Measurements from ENCODE around the gene SERPINA1. TPM values are rescaled to one million over a fixed set of nuclear protein-coding genes. Genes with fewer than 3 reads are reported as not detected.
"Not testable (repeated sequence)": the region's sequence is repeated elsewhere in the genome, so short reads cannot be mapped to it uniquely, and the experiment has no call there.

The SERPINA1 gene
- total RNA-seq = 100 to 1,000 TPM; 185 to 197 TPM
- long read RNA-seq, transcript SERPINA1-207 (5 exons, 3,144 nt) = major isoform, 112 of 214 reads
- long read RNA-seq, transcript SERPINA1-209 (6 exons, 1,559 nt) = minor isoform, 38 of 214 reads
- long read RNA-seq, transcript SERPINA1-205 (6 exons, 1,628 nt) = minor isoform, 30 of 214 reads
- long read RNA-seq, partial matches to known transcripts = 16 of 214 reads
- long read RNA-seq, other reads (novel, unspliced or antisense) = 10 of 214 reads

DNA sequence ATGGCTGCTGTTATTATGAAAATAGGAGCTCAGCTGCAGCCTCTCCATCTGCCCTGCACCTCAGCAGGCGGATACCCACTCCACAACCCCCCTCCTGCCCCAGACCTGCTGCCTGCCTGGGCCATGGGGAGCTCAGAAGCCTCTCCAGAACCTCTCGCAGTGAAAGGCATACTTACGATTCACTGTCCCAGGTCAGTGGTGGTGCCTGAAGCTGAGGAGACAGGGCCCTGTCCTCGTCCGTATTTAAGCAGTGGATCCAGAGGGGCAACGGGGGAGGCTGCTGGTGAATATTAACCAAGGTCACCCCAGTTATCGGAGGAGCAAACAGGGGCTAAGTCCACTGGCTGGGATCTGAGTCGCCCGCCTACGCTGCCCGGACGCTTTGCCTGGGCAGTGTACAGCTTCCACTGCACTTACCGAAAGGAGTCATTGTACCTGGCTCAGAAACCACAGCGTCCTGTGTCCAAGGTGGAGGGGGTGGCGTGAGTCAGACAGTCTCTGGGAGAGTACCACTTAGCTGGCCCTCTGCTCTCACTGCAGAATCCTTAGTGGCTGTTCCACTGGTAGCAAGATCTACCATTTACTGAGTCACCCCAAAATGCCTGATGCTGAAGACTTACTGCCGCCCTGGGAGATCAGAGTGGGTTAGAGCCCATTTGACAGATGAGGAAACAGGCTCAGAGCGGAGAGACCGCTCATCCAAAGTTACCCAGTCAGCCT is at the start of gene SERPINA1:
Gene SERPINA1 (minus strand): TSS at position 219 of the 720 bp plus-strand sequence. CDS start 5,365 bp downstream, outside the sequence.
- no peak for ATAC-seq
- intact Hi-C loops (cut with DNase I, micrococcal nuclease) = no loop called here
- no peak for DNase-seq

DNA sequence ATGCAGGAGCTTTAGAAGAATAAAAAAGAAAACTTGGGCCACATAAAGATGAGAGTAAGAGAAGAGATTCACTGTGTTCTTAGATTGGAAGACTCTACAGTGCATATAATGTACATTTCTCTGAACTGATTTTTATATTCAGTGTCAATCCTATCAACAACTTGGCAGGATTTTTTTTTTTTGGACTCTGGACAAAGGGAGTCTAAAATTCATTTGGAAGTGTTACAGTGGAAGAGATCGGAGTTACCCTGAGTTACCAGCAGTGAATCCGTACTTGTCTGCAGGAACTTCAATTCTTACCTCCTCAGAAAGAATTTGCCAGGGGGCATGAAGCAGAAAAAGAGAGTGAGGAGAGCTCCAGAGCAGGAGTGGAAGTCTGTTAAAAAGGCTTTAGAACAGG is 40.2 kb upstream of the SERPINA1 start:
- ATAC-seq (no peak), DNase-seq (no peak)
- intact Hi-C loops (cut with DNase I, micrococcal nuclease) = no loop called here

- intact Hi-C loops (cut with DNase I, micrococcal nuclease) = no loop called here
- no peak for ATAC-seq
- DNase-seq = no peak
These were observed 38.7 kb upstream of the SERPINA1 start for GRCh38 chr14:94427016-94427613.

DNA sequence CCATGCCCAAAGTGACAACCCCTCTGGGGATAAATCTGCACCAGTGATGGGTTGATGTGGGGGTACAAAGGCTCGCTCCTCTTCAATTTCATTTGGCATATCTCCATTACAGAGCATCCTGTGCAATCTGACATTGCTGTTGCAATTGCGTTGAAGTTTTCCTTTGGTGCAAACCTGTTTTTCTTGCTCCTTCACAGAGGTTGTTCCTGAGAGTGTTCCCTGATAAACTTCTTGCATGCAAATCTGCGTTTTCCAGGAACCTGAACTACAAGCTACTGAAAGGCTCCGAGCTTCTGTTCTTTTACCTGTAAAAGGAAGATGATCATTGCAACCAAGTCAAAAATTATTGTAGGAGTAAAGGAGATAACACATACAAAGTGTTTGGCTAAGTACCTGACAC is 38.1 kb upstream of the SERPINA1 start:
- ATAC-seq = no peak
- intact Hi-C loops (cut with DNase I, micrococcal nuclease) = no loop called here
- DNase-seq = no peak

- ATAC-seq (no peak), DNase-seq (no peak)
- intact Hi-C loops (cut with DNase I, micrococcal nuclease) = no loop called here
These were observed 36.0 kb upstream of the SERPINA1 start for GRCh38 chr14:94424371-94424770.

DNA sequence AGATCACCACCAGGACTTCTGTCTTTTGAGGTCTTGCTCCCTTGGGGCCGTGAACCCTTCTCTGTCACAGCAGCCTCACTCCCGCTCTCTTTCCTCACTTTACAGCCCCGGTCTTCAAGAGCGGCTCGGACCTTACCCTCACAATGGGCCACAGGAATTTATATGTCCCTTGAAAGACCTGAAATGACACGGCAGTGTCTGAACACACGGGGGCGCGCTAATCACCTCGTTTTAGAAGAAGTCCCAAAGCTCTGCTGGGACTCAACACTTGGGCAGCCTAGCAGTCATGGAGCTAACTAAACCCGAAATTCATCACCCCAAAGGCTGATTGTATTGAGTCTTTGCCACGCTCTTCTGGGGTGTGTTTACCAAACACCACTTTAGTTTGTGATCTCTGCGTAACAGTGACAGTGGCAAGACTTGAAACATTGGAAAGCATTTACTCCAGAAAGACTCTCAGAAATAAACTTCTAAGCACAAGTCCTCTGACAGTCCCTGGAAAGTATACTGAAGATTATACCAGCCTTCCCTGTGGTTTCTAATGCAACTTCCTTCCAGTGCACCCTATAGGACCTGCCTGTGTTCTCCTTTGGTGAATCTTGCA is 35.2 kb upstream of the SERPINA1 start:
- peak; percentile 80 for ATAC-seq
- peak; percentile 51 to 78 for DNase-seq
- intact Hi-C loops (cut with DNase I, micrococcal nuclease) = no loop called here

GRCh38 chr14:94421316-94421715 is 32.9 kb upstream of the SERPINA1 start:
- no peak for ATAC-seq
- DNase-seq = no peak
- intact Hi-C loops (cut with DNase I, micrococcal nuclease) = no loop called here

GRCh38 chr14:94417497-94418205 is 29.2 kb upstream of the SERPINA1 start:
- intact Hi-C loops (cut with DNase I, micrococcal nuclease); ATAC-seq; DNase-seq: not testable (repeated sequence)

GRCh38 chr14:94412671-94413638 is 24.6 kb upstream of the SERPINA1 start:
- no peak for DNase-seq
- intact Hi-C loops (cut with DNase I, micrococcal nuclease) = no loop called here
- ATAC-seq = peak; percentile 62

DNA sequence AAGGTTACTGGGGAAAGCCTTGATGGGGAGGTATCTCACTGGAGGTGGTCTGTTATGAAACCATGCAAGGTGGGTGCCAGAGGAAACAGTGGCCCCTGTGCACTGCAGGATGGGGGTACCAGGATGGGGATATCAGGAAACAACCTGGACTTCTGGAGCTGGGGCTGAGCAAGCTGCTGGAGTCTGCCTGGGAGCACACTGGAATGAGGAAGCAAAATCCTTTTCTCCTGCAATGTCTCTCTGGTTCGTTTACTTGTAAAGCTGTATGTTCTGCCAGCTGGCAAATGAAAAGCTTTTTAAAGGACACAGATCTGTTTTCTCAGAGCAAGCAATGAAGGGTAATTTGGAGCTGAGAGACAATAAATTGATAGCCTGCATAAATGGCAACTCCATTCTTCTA is 23.2 kb upstream of the SERPINA1 start:
- DNase-seq (peak in 1 of 2 donors; percentile 61), ATAC-seq (peak; percentile 96)
- intact Hi-C loops (cut with DNase I, micrococcal nuclease) = no loop called here

DNA sequence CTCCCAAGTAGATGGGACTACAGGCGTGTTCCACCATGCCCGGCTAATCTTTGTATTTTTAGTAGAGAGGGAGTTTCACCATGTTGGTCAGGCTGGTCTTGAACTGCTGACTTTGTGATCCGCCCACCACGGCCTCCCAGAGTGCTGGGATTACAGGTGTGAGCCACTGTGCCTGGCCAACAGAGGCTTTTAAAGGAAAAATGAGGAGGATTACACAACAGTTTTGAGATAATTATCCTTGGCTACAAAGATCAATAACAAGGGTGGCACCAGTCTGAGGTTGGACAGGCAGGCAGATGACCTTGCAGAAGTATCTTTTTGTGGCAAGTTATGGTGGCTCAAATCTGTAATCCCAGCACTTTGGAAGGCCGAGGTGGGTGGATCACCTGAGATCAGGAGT is 21.0 kb upstream of the SERPINA1 start:
- intact Hi-C loops (cut with DNase I, micrococcal nuclease); ATAC-seq; DNase-seq: not testable (repeated sequence)

DNA sequence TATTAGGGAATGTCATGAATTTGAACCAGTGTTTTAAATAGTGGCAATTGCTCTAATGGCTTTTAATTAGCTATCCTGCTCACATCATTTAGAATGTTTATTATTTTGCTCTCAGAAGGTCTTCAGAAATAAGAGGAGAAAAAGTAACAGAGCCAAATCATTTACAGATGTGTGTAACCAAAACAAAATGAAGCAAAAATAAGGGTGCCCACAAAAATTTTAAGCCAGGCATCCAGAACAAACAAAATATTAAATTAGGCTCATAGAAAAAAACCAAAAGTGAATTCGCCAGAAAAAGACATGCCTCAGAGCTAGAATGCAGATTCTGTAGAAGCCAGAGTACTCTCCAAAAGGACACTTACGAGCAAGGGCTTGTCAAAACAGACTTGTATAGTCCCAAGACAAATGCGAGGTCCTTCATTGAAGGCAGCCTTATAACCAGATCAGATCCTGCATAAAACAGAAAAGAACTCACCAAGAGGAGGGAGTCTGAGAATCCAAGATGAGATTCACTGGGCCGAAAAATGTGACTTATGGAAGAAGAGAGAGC is 20.2 kb upstream of the SERPINA1 start:
- no peak for ATAC-seq
- intact Hi-C loops (cut with DNase I, micrococcal nuclease) = no loop called here
- no peak for DNase-seq

DNA sequence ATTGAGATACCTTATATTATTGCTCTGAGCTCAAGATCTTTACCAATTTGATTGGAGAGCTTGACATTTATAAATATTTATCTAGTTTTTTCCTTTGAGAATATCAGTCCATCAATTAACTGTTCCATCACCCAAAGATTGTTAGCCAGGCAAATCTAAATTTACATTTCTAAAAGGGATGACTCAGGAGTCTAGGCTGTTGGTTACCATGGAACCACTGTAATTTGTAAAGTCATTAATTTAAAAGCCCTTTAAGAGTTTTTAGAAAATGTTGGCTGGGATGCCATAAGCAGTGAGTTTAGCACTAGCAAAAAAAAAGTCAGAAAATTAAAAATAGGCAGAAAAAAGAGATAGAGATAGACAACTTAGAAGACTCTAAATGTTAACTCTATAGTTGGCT is 19.5 kb upstream of the SERPINA1 start:
- intact Hi-C loops (cut with DNase I, micrococcal nuclease) = no loop called here
- no peak for ATAC-seq
- DNase-seq = no peak

DNA sequence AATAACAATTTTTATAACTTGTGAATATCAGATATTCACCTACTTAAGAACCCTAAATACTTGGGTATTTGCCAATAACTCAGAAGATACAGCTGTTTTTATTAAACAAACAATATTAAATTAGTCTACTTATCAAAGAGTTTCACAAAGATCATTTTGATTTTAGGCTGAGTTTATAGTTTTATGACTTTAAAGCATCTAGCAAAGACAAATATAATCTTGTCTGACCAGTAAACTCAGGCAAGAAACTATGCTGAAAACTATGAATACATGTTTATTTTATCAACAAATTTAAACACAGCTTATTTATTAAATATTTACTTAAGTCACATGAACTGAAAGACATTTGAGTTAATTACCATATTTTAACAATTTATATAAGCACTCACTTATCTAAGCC is 18.5 kb upstream of the SERPINA1 start:
- DNase-seq = no peak
- intact Hi-C loops (cut with DNase I, micrococcal nuclease) = no loop called here
- ATAC-seq = no peak

GRCh38 chr14:94405486-94405885 is 17.1 kb upstream of the SERPINA1 start:
- intact Hi-C loops (cut with DNase I, micrococcal nuclease) = no loop called here
- ATAC-seq (no peak), DNase-seq (no peak)

DNA sequence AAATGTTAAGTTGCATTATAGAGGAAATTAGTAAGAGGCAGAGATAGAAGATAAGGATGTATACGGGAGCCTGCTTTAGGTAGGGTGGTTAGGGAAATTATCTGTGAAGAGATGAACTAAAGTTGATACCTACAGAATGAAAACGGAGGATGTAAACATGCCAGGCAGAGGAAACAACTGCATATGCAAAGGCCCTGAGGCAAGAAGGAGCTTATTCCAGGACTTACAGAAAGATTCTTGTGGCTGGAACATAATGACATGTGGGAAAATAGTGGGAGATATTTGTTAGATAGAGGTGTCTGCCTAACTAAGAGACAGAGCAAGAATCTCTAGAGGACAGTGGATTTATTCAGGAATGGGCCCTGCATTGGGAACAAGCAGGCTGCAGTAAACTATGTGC is 16.2 kb upstream of the SERPINA1 start:
- ATAC-seq (no peak), DNase-seq (no peak)
- intact Hi-C loops (cut with DNase I, micrococcal nuclease) = no loop called here

DNA sequence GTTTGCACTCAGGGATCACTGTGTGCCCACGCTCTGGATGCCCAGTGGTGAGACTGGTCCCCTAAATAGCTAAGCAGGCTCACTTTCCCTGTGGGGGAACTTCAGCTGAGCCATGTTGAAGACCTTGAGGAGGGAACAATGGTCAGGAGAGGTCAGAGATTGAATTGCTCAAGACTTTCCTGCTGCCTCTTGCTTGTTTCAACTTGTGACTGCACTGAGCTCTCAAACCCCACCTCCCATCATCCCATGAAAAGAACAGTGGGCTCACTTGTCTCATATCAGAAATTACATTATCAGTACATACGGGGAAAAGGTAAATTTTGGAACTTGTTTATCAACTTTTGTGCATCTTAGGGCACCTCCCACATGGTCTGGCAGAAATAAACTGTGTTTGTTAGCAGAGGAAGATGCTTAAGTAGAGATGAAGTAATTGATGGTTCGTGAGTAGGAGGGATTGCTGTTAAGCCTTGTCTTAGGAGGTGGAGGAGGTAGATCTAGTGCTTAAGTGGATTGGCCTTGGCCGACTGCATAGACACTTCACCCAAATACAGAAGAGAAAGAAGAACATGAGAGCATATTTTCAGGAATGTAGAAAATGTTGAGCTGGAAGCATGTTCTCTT is 15.0 kb upstream of the SERPINA1 start:
- ATAC-seq = no peak

More for the DNA sequence above, 15.0 kb upstream of the SERPINA1 start:
- DNase-seq = no peak
- intact Hi-C loops (cut with DNase I, micrococcal nuclease) = no loop called here
